GM12875 (cell line): ENCODE results near the gene TMCO4.

Experiments used
- H3K4me3 ChIP-seq: one replicate; pipeline ENCODE4 v1.5.1; 2011; ENCODE audit warnings: low read depth, low read length, control low read depth
- CTCF ChIP-seq: IDR thresholded peaks from 2 replicates; pipeline ENCODE4 v1.5.1; 2011; ENCODE audit warnings: low read depth, mild to moderate bottlenecking, control low read depth, inconsistent platforms, low read length, moderate library complexity, borderline replicate concordance; ENCODE audit not compliant: insufficient read depth

The TMCO4 gene

DNA sequence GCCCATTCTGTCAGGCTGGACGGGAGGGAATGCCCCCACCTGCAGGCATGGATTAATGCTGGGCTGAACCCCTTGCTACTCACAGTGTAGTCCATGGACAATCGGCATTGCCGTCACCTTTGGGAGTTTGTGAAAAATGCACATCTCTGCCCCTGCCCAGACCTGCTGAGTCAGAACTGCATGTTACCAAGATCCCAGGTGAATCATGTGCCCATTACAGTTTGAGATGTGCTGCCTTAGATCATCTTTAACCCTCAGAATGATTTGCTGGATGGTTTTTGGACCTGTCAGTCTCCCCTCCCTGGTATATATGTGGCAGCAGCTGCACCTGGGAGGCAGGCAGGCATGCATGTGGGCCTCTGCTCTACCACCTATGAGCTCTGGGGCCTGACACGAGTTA is 120.0 kb downstream of the TMCO4 start:
- no peak for TF ChIP-seq CTCF
- no peak overlapping the region for H3K4me3 ChIP-seq

DNA sequence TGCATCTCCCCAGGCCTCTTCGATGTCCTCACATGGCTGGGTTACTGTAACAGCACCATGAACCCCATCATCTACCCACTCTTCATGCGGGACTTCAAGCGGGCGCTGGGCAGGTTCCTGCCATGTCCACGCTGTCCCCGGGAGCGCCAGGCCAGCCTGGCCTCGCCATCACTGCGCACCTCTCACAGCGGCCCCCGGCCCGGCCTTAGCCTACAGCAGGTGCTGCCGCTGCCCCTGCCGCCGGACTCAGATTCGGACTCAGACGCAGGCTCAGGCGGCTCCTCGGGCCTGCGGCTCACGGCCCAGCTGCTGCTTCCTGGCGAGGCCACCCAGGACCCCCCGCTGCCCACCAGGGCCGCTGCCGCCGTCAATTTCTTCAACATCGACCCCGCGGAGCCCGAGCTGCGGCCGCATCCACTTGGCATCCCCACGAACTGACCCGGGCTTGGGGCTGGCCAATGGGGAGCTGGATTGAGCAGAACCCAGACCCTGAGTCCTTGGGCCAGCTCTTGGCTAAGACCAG is 120.7 kb downstream of the TMCO4 start:
- TF ChIP-seq CTCF, result no peak
- H3K4me3 ChIP-seq, result no peak overlapping the region

- no peak for TF ChIP-seq CTCF
- H3K4me3 ChIP-seq, result no peak overlapping the region
These were observed 121.2 kb downstream of the TMCO4 start for GRCh38 chr1:19678493-19678892.

DNA sequence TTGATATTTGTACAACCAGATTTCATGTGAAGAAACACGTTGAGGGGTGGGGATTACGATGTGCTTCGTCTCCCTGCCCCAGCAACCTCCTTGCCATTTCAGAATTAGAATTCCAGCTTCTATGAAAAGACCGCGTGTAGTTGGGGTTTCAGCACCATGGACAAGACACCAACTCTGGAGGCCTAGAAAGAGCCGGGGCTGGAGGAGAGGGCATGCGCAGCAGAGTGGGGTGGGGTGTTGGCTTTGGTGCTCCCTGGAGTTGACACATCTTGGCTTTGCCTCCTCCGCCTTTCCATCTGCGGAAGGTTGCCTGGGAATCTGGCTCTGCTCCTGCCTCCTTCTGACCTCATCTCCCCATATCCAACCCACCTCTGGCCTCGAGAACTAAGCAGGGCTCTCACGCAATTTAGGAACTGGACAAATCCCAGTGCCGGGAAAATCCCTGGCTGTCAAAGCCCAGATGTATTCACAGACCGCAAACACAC is 123.2 kb downstream of the TMCO4 start:
- no peak overlapping the region for H3K4me3 ChIP-seq
- no peak for TF ChIP-seq CTCF

DNA sequence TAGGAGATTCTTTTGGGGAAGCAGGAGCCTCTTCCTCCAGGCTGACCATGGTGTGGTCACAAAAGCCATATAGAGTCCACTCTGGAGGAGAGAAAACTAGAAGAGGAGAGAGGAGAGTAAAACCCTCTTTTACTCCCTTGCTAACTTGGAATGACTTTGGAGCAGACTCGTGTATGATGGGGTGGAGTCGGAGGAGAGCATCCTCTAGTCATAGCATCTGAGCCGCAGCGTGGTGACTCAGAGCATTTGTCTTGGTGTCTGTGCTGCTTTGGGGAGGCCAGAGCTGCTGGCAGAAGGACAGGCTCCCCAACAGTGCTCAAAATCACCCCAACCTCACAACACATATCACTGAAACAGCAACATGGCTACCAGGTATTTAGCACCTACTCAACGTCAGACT is 123.9 kb downstream of the TMCO4 start:
- H3K4me3 ChIP-seq, result no peak overlapping the region
- TF ChIP-seq CTCF, result no peak

DNA sequence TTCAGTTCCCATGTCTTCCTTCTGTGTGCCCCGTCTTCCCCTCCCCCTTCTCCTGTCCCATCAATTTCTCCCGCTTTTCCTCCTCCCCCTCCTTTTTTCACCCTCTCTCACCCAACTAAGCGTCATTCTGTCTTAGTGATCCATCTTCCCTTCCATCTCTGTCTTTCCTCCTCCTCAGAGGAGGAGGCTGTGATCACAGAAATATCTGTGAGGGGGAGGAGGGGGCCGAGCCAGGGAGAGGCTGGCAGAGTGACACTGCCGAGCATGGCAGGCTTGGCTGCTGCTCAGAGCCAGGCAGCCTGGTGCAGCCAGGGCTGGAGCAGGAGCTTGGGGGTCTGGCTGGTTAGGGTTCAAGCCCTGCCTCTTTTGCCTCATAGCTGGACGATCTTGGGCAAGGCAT is 127.5 kb downstream of the TMCO4 start:
- no peak overlapping the region for H3K4me3 ChIP-seq
- TF ChIP-seq CTCF, result no peak

- no peak for TF ChIP-seq CTCF
- H3K4me3 ChIP-seq, result no peak overlapping the region
These were observed 128.9 kb downstream of the TMCO4 start for GRCh38 chr1:19670787-19671186.
